GM12801 (cell line): Measurements from ENCODE around the gene CDH23.

Source experiments
- CTCF ChIP-seq: IDR thresholded peaks from one replicate; pipeline ENCODE4 v1.5.1; 2011; ENCODE audit warnings: control low read depth; ENCODE audit not compliant: insufficient read length; ENCODE audit errors: extremely low read depth

CDH23 gene

DNA sequence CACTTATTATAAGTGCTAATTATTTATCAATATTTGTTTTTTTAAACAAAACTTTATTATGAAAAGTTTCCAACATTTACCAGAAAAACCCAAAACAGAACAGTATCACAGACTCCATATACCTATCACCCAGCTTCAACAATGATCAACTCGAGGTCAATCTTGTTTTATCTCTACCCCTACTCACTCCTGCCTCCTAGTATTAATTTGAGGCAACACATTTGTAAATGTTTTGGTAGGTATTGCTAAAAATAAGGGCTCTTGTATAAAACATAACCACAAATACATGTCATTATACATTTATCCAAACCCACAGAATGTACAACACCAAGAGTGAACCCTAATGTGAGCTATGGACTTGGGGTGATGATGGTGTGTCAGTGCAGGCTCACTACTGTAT lies 15.9 kb upstream of the CDH23 start:
- no peak for TF ChIP-seq CTCF

DNA sequence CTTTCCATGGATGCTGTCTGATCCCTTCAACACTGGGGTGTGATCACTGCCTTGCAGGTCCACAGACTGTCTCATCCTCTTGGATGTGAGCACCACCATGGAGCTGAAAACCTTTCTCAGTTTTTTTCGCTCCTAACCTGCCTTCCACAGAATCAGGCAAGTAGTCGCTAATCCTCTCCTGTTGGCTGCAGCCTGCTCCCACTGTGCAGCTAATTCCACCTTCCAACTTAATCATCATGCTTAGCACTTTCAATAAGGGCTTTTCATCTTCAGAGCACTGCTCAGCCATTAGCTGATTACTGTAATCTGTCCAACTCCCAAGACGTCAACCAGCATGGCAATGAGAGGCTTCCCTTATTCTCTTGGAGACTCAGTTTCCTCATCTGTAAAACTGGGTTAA lies 15.1 kb upstream of the CDH23 start:
- no peak for TF ChIP-seq CTCF

DNA sequence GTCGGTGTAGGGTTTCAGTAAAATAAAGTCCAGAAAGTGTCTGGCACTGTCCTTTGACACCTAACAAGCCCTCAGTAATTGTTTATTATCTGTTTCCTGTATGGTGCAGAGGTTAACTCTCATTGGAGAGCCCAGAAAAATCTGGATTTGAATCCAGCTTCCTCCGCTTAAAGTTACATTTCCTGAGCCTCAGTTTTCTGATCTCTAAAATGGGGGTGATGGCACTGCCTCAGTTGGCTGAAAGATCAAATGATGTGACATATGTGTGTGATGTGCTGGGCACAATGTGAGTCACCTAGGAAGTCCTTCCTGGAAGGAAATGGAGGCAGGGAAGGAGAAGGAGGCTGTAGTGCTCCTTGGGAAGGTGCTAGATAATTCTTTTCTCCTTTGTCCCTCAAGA lies 14.7 kb upstream of the CDH23 start:
- TF ChIP-seq CTCF, result no peak

DNA sequence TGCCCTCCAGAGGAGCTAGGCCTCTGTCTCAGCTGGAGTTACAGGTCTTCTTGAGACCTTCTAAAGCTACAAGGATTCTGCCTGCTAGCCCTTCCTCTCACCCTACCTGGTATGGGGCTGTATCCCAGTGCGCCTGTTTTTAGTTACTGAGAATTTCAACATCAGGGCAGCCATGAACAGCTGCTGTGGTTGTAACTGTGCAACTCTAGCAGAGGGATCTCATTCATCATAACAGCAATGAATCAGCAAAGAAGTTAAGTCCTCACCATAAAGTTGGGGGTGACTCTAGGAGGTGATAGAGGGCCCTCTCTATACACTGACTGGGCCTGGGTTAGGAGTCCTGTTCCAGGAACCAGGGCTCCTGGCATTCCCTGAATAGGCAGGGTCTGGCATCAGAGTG lies 14.0 kb upstream of the CDH23 start:
- TF ChIP-seq CTCF, result no peak

- TF ChIP-seq CTCF, result no peak
Measured at GRCh38 chr10:71383972-71384687, 12.6 kb upstream of the CDH23 start.

GRCh38 chr10:71388171-71388570 lies 8.5 kb upstream of the CDH23 start:
- TF ChIP-seq CTCF, result no peak

DNA sequence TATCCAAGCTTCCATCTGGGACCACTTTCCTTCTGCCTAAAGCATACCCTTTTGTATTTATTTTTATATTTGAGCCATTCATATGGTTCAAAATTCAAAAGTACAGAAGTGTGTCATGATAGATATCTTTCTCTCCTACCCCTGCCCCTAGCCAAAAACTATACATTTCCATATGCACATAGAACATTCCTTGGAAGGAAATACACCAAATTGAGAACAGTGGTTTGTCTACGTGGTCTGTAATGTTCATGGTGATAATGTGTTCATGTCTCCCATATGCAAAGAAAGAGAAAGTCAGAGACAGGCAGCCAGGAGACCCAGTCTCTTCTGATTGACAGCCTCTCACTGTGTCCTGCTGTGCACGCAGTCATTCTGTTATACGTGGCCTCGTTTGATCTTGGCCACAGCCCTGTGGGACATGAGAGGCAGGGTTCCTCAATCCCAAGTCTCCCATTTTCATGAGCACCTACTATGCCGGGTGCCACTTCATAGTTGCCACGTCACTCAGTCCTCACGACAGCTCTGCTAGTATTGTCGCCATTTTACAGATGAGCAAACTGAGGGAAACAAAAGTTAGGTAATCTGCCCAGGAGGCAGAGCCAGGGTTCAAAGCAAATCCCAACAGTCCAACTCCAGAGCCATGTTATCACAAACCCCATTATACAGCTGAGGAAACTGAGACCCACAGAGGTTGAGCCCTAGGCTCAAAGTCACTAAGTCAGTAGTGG lies 8.0 kb upstream of the CDH23 start:
- TF ChIP-seq CTCF, result no peak
